Vagina (tissue), 2 donors: Measurements from ENCODE around the gene FBXL4. TPM values are rescaled to one million over a fixed set of nuclear protein-coding genes. Genes with fewer than 3 reads are reported as not detected.

ENCODE experiments used
- DNase-seq, 2 donors: peaks; one replicate each; pipeline ENCODE4 v3.0.0-alpha.2; 2017; ENCODE audit errors: extremely low spot score in 2 of 2
- H3K27ac ChIP-seq: fragments of 200-600 bp; sonication (generic); one replicate; pipeline ENCODE4 v1.5.1; 2019
- H3K27me3 ChIP-seq: fragments of 200-600 bp; sonication (generic); one replicate; pipeline ENCODE4 v1.5.1; 2019
- H3K36me3 ChIP-seq, 2 donors: fragments of 200-600 bp; sonication (generic); one replicate each; pipeline ENCODE4 v1.5.1; 2017 to 2019
- H3K4me1 ChIP-seq: fragments of 200-600 bp; sonication (generic); one replicate; pipeline ENCODE4 v1.5.1; 2019
- H3K4me3 ChIP-seq, 2 donors: fragments of 200-600 bp; sonication (generic); 1 replicate in 1 of 2; 2 replicates in 1 of 2; pipeline ENCODE4 v1.5.1; 2016 to 2019
- H3K9me3 ChIP-seq: fragments of 200-600 bp; sonication (generic); one replicate; pipeline ENCODE4 v1.5.1; 2019
- CTCF ChIP-seq, 3 experiments: fragments of 450-650 bp in 2 of 3; fragments of 200-600 bp in 1 of 3; sonication (generic) in 1 of 3; IDR thresholded peaks; one replicate each; pipeline ENCODE4 v1.5.1; 2017 to 2019; ENCODE audit warnings: antibody characterized with exemption in 3 of 3, mild to moderate bottlenecking in 2 of 3, moderate library complexity in 2 of 3
- POLR2A ChIP-seq, 2 donors: fragments of 450-650 bp; IDR thresholded peaks; one replicate each; pipeline ENCODE4 v1.6.1; 2017; ENCODE audit warnings: antibody characterized with exemption in 2 of 2, mild to moderate bottlenecking in 2 of 2, moderate library complexity in 2 of 2
- POLR2AphosphoS5 ChIP-seq, 2 donors: sonication (generic); formaldehyde crosslinking; IDR thresholded peaks; one replicate each; pipeline ENCODE4 v1.9.0; 2017; ENCODE audit warnings: antibody characterized with exemption in 2 of 2, mild to moderate bottlenecking in 2 of 2, low read depth in 1 of 2; ENCODE audit not compliant: insufficient read depth in 1 of 2
- intact Hi-C: fragments of 100-400 bp; cut with DNase I; formaldehyde crosslinking; loops from one replicate; pipeline ENCODE4 v1.15.1; 2023
- total RNA-seq: library from RNA; depleted of rRNA; stranded (reverse); fragments of >200 nt; gene quantifications from one replicate; pipeline ENCODE4 v1.2.3, GENCODE V29; 2016

FBXL4 gene
- total RNA-seq, 1 donor from 2014 or later, result 17.7 TPM

- no peaks in the 10 kb centered on the region for H3K27me3 ChIP-seq
- DNase-seq, result no peak
Observed at GRCh38 chr6:98946879-98947410, 801 bp downstream of the FBXL4 start.

GRCh38 chr6:98946266-98946878, 1.4 kb downstream of the FBXL4 start:
- H3K27ac ChIP-seq, result peak overlapping the region; percentile 90
- no peaks in the 10 kb centered on the region for H3K9me3 ChIP-seq
- no peaks in the 10 kb centered on the region for H3K27me3 ChIP-seq
- no peak for TF ChIP-seq POLR2AphosphoS5 (IDR thresholded peaks at IDR 0.05; ENCODE audit: insufficient read depth in 1 of 2, low read depth in 1 of 2)
- no peak for TF ChIP-seq CTCF (IDR thresholded peaks at IDR 0.05)
- TF ChIP-seq POLR2A (IDR thresholded peaks at IDR 0.05), result no peak
- H3K4me3 ChIP-seq, result peak overlapping the region; percentile 72 to 90
- peaks cover 26% of the 10 kb centered on the region for H3K4me1 ChIP-seq
- intact Hi-C loops, result no loop called here
- DNase-seq, result no peak
- H3K36me3 ChIP-seq, result no peaks in the 10 kb centered on the region

More at GRCh38 chr6:98946879-98947410, 801 bp downstream of the FBXL4 start:
- intact Hi-C loops, result no loop called here
- peak overlapping the region; percentile 72 to 90 for H3K4me3 ChIP-seq
- H3K36me3 ChIP-seq, result no peaks in the 10 kb centered on the region
- H3K4me1 ChIP-seq, result peaks cover 26% of the 10 kb centered on the region
- H3K27ac ChIP-seq, result peak overlapping the region; percentile 90
- no peaks in the 10 kb centered on the region for H3K9me3 ChIP-seq
- TF ChIP-seq CTCF (IDR thresholded peaks at IDR 0.05), result no peak
- TF ChIP-seq POLR2A (IDR thresholded peaks at IDR 0.05), result no peak
- TF ChIP-seq POLR2AphosphoS5 (IDR thresholded peaks at IDR 0.05; ENCODE audit: insufficient read depth in 1 of 2, low read depth in 1 of 2), result no peak

- Histone ChIP-seq H3K27me3 (no peaks in the 10 kb centered on the region), H3K4me3 (no peak overlapping the region), H3K36me3 (no peaks in the 10 kb centered on the region), H3K4me1 (peaks cover 26% of the 10 kb centered on the region), H3K9me3 (no peaks in the 10 kb centered on the region), H3K27ac (no peak overlapping the region)
- no peak for DNase-seq
- intact Hi-C loops, result no loop called here
- TF ChIP-seq CTCF (IDR thresholded peaks at IDR 0.05) (no peak), POLR2A (IDR thresholded peaks at IDR 0.05) (no peak), POLR2AphosphoS5 (IDR thresholded peaks at IDR 0.05; ENCODE audit: insufficient read depth in 1 of 2, low read depth in 1 of 2) (no peak)
Observed at GRCh38 chr6:98945311-98946115, 2.2 kb downstream of the FBXL4 start.

- no peaks in the 10 kb centered on the region for H3K36me3 ChIP-seq
- H3K27me3 ChIP-seq, result no peaks in the 10 kb centered on the region
- no peak overlapping the region for H3K27ac ChIP-seq
- TF ChIP-seq POLR2AphosphoS5 (IDR thresholded peaks at IDR 0.05; ENCODE audit: insufficient read depth in 1 of 2, low read depth in 1 of 2) (no peak), CTCF (IDR thresholded peaks at IDR 0.05) (no peak), POLR2A (IDR thresholded peaks at IDR 0.05) (no peak)
- no peaks in the 10 kb centered on the region for H3K9me3 ChIP-seq
- H3K4me3 ChIP-seq, result no peak overlapping the region
- intact Hi-C loops, result no loop called here
- peaks cover 26% of the 10 kb centered on the region for H3K4me1 ChIP-seq
- no peak for DNase-seq
Observed at GRCh38 chr6:98944598-98945081, 3.1 kb downstream of the FBXL4 start.
